Spleen (tissue), 7 donors: ENCODE measurements around the gene CYP4A11.

ENCODE experiments used
- POLR2A ChIP-seq, 3 donors: fragments of 450-650 bp; IDR thresholded peaks; one replicate each; pipeline ENCODE4 v1.5.1; 2017; ENCODE audit warnings: antibody characterized with exemption in 3 of 3, mild to moderate bottlenecking in 1 of 3
- POLR2AphosphoS5 ChIP-seq, 3 donors: sonication (generic); formaldehyde crosslinking; IDR thresholded peaks; one replicate each; pipeline ENCODE4 v1.5.1; 2017; ENCODE audit warnings: antibody characterized with exemption in 3 of 3
- TF ChIP-seq, protein P1 (sequence below), 11 experiments: fragments of 200-600 bp in 7 of 11; fragments of 450-650 bp in 4 of 11; sonication (generic) in 4 of 11; IDR thresholded peaks in 8 of 11; conservative IDR thresholded peaks in 3 of 11; 1 replicate in 7 of 11; 2 replicates in 4 of 11; pipeline versions ENCODE4 v1.4.0 to v1.8.0; 2016 to 2021; ENCODE audit warnings: antibody characterized with exemption in 11 of 11, inconsistent platforms in 4 of 11, mild to moderate bottlenecking in 1 of 11
- donor health status: DM: no; HTN: no; CAD: no; lungs with moderate emphysema.
- donor health status: DM: no; HTN: no; CAD: no.
- donor health status: DM: no; HTN: no; CAD: no.

DNA sequence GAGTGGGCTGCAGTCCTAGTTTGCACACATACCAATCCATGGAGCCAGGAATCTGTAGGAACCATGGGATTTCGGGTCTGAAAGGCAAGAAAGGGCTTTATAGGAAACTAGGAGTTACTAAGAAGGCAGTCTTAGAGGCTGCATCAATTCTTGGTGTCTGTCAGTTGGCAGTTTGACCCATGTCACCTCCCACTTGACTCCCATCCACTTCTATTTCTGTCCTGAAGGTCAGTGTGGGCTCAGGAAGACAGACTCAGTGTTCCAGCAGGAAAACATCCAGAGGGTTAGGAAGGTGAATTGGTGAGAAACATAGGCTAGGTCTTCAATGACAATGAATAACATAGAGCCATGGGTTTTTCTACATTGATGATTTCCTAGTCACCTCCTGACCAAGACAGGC is 4.0 kb downstream of the CYP4A11 start:
- TF ChIP-seq, protein P1, sequence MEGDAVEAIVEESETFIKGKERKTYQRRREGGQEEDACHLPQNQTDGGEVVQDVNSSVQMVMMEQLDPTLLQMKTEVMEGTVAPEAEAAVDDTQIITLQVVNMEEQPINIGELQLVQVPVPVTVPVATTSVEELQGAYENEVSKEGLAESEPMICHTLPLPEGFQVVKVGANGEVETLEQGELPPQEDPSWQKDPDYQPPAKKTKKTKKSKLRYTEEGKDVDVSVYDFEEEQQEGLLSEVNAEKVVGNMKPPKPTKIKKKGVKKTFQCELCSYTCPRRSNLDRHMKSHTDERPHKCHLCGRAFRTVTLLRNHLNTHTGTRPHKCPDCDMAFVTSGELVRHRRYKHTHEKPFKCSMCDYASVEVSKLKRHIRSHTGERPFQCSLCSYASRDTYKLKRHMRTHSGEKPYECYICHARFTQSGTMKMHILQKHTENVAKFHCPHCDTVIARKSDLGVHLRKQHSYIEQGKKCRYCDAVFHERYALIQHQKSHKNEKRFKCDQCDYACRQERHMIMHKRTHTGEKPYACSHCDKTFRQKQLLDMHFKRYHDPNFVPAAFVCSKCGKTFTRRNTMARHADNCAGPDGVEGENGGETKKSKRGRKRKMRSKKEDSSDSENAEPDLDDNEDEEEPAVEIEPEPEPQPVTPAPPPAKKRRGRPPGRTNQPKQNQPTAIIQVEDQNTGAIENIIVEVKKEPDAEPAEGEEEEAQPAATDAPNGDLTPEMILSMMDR (IDR thresholded peaks at IDR 0.05 in 8 of 11, conservative IDR thresholded peaks at IDR 0.05 in 3 of 11): no peak
- TF ChIP-seq POLR2AphosphoS5 (IDR thresholded peaks at IDR 0.05): no peak
- TF ChIP-seq POLR2A (IDR thresholded peaks at IDR 0.05): no peak
